ENCODE results near the gene CIAO1. TPM values are rescaled to one million over a fixed set of nuclear protein-coding genes. Genes with fewer than 3 reads are reported as not detected.

The CIAO1 gene
- total RNA-seq, 1 donor from 2014 or later, result 58.6 TPM

DNA sequence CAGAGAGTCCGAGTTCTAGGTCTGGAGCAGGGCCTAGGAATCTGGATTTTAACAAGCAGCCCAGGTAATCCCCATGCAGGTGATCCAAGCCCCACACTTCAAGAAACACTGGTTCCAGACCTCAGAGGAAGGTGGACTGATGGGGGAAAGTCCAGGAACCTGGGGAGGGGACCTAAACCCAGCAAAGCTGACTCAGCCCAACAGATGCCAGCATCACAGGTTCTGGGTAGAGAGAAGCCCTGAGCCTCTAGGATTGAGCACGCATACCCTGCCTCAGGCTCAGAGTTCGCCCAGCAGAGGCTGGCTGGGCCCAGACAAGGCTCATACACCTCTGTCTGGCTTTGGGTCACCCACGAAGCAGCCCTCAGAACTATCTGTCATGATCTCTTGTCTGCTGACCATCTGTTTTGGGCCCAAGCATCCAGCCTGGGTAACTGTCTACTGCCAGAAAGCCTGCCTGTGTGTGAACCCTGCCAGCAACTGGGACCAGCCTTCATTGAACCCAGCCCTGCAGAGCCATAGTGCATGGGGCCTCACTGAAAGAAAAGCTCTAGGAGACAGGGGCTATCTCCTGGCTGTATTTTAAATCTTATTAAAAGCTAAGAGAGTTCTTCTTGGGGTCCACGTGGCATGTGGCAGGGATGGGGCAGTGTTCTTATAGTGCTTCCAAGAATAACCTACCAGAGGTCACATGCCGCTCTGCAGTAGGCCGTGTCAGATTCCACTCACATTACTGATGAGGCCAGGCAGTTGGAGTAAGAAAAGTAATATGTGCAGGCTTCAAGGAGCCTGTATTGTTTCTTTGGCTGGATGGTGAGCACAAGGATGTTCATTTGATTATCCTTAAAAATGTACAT lies 7.6 kb upstream of the CIAO1 start:
- no peaks in the 10 kb centered on the region for H3K27me3 Mint-ChIP-seq (ENCODE audit: low read depth, unreplicated experiment)
- Histone ChIP-seq H3K4me2 (ENCODE audit: low read length) (no peak overlapping the region), H3K27ac (ENCODE audit: low read depth, low read length) (no peak overlapping the region), H3K79me2 (ENCODE audit: insufficient read depth, low read length) (peaks cover 64% of the 10 kb centered on the region), H3K9ac (ENCODE audit: low read length) (no peak overlapping the region), H3K27me3 (ENCODE audit: insufficient read depth, low read length) (no peaks in the 10 kb centered on the region), H4K20me1 (ENCODE audit: insufficient read depth, low read length) (peaks cover 54% of the 10 kb centered on the region), H3K36me3 (ENCODE audit: insufficient read depth, low read length) (peaks cover 6% of the 10 kb centered on the region), H2AFZ (ENCODE audit: low read depth, low read length) (no peak overlapping the region), H3K4me1 (ENCODE audit: insufficient read depth, low read length) (peaks cover 19% of the 10 kb centered on the region), H3K9me3 (ENCODE audit: insufficient read depth, low read depth, low read length) (no peaks in the 10 kb centered on the region), H3K4me3 (ENCODE audit: insufficient read depth, low read depth, low read length) (no peak overlapping the region)
- H3K4me3 Mint-ChIP-seq (ENCODE audit: unreplicated experiment), result no peak overlapping the region
- DNase-seq (ENCODE audit: low read depth), result no peak
- peaks cover 28% of the 10 kb centered on the region for H3K4me1 Mint-ChIP-seq (ENCODE audit: low read depth, unreplicated experiment)
- no peak for FAIRE-seq
- TF ChIP-seq, protein P1, sequence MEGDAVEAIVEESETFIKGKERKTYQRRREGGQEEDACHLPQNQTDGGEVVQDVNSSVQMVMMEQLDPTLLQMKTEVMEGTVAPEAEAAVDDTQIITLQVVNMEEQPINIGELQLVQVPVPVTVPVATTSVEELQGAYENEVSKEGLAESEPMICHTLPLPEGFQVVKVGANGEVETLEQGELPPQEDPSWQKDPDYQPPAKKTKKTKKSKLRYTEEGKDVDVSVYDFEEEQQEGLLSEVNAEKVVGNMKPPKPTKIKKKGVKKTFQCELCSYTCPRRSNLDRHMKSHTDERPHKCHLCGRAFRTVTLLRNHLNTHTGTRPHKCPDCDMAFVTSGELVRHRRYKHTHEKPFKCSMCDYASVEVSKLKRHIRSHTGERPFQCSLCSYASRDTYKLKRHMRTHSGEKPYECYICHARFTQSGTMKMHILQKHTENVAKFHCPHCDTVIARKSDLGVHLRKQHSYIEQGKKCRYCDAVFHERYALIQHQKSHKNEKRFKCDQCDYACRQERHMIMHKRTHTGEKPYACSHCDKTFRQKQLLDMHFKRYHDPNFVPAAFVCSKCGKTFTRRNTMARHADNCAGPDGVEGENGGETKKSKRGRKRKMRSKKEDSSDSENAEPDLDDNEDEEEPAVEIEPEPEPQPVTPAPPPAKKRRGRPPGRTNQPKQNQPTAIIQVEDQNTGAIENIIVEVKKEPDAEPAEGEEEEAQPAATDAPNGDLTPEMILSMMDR (IDR thresholded peaks at IDR 0.05; ENCODE audit: insufficient read depth, low read depth, low read length), result no peak
- TF ChIP-seq EZH2 (IDR thresholded peaks at IDR 0.05; ENCODE audit: insufficient read depth, low read length), result no peak
- peak overlapping the region; percentile 41 for H3K27ac Mint-ChIP-seq (ENCODE audit: unreplicated experiment)
- no peaks in the 10 kb centered on the region for H3K9me3 Mint-ChIP-seq (ENCODE audit: unreplicated experiment)
- H3K36me3 Mint-ChIP-seq (ENCODE audit: low read depth, unreplicated experiment), result peaks cover 8% of the 10 kb centered on the region

DNA sequence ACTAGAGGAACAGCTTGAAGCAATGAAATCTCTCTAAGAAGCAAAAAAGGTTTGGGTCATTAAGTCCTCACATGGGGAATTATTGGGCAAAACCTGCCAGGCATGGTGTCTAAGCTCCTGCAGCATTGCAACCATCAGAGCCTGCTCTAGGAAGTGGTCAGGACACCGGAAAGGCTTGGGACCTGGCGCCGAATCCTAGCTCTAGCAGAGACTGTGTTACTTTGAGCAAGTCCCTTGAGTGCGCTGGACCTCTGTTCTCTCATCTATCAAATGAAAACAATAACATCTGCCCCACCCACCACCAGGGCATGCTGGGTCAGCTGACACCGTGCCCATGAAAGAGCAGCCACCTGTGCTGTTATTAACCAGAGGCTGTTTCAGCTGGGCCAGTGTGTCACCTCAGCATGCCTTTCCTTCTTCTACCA lies 6.5 kb upstream of the CIAO1 start:
- Histone ChIP-seq H4K20me1 (ENCODE audit: insufficient read depth, low read length) (peaks cover 65% of the 10 kb centered on the region), H3K9ac (ENCODE audit: low read length) (no peak overlapping the region), H2AFZ (ENCODE audit: low read depth, low read length) (no peak overlapping the region), H3K4me3 (ENCODE audit: insufficient read depth, low read depth, low read length) (no peak overlapping the region), H3K4me1 (ENCODE audit: insufficient read depth, low read length) (peaks cover 24% of the 10 kb centered on the region), H3K79me2 (ENCODE audit: insufficient read depth, low read length) (peaks cover 71% of the 10 kb centered on the region), H3K36me3 (ENCODE audit: insufficient read depth, low read length) (peaks cover 4% of the 10 kb centered on the region), H3K27me3 (ENCODE audit: insufficient read depth, low read length) (no peaks in the 10 kb centered on the region), H3K27ac (ENCODE audit: low read depth, low read length) (no peak overlapping the region), H3K9me3 (ENCODE audit: insufficient read depth, low read depth, low read length) (no peaks in the 10 kb centered on the region), H3K4me2 (ENCODE audit: low read length) (peak overlapping the region; percentile 76)
- peak overlapping the region; percentile 72 for H3K27ac Mint-ChIP-seq (ENCODE audit: unreplicated experiment)
- peaks cover 36% of the 10 kb centered on the region for H3K4me1 Mint-ChIP-seq (ENCODE audit: low read depth, unreplicated experiment)
- no peak for DNase-seq (ENCODE audit: low read depth)
- peaks cover 2% of the 10 kb centered on the region for H3K36me3 Mint-ChIP-seq (ENCODE audit: low read depth, unreplicated experiment)
- H3K9me3 Mint-ChIP-seq (ENCODE audit: unreplicated experiment), result no peaks in the 10 kb centered on the region
- TF ChIP-seq, protein P1 (IDR thresholded peaks at IDR 0.05; ENCODE audit: insufficient read depth, low read depth, low read length), result no peak
- no peaks in the 10 kb centered on the region for H3K27me3 Mint-ChIP-seq (ENCODE audit: low read depth, unreplicated experiment)
- no peak for FAIRE-seq
- peak overlapping the region; percentile 54 for H3K4me3 Mint-ChIP-seq (ENCODE audit: unreplicated experiment)

Measured in astrocyte (in vitro differentiated cells and primary cell).